Forelimb muscle (tissue), 1 donor: ENCODE measurements around the gene ALDH1A3. TPM values are rescaled to one million over a fixed set of nuclear protein-coding genes. Genes with fewer than 3 reads are reported as not detected.

Experiments used
- DNase-seq: peaks from one replicate; pipeline ENCODE4 v3.0.0-alpha.2; 2013; ENCODE audit warnings: low read depth
- polyA plus RNA-seq: library from polyadenylated mRNA; unstranded; fragments of 120-200 nt; gene quantifications from one replicate; pipeline ENCODE4 v1.2.1, GENCODE V29; 2013; ENCODE audit not compliant: insufficient read length

ALDH1A3 gene
- polyA plus RNA-seq, 1 donor: 17.6 TPM

- DNase-seq: no peak
Observed at GRCh38 chr15:100859970-100860828, 19.4 kb upstream of the ALDH1A3 start.

- DNase-seq: no peak
Observed at GRCh38 chr15:100860829-100861510, 18.7 kb upstream of the ALDH1A3 start.

- no peak for DNase-seq
Observed at GRCh38 chr15:100861511-100861991, 18.1 kb upstream of the ALDH1A3 start.

- no peak for DNase-seq
Observed at GRCh38 chr15:100862162-100862561, 17.5 kb upstream of the ALDH1A3 start.

GRCh38 chr15:100863075-100863795 lies 16.4 kb upstream of the ALDH1A3 start:
- no peak for DNase-seq

GRCh38 chr15:100863796-100864267 lies 15.8 kb upstream of the ALDH1A3 start:
- peak; percentile 77 for DNase-seq

GRCh38 chr15:100866386-100867330 lies 13.0 kb upstream of the ALDH1A3 start:
- DNase-seq: no peak

- no peak for DNase-seq
Observed at GRCh38 chr15:100867433-100867832, 12.2 kb upstream of the ALDH1A3 start.

GRCh38 chr15:100869151-100869999 lies 10.3 kb upstream of the ALDH1A3 start:
- no peak for DNase-seq

- peak; percentile 72 for DNase-seq
Observed at GRCh38 chr15:100873029-100873677, 6.5 kb upstream of the ALDH1A3 start.

- no peak for DNase-seq
Observed at GRCh38 chr15:100875495-100875894, 4.1 kb upstream of the ALDH1A3 start.

GRCh38 chr15:100875976-100876375 lies 3.7 kb upstream of the ALDH1A3 start:
- no peak for DNase-seq

GRCh38 chr15:100877551-100877950 lies 2.1 kb upstream of the ALDH1A3 start:
- no peak for DNase-seq

GRCh38 chr15:100878130-100878529 lies 1.5 kb upstream of the ALDH1A3 start:
- DNase-seq: no peak

GRCh38 chr15:100878648-100879047 lies 983 bp upstream of the ALDH1A3 start:
- DNase-seq: no peak

- no peak for DNase-seq
Observed at GRCh38 chr15:100879061-100879463, 569 bp upstream of the ALDH1A3 start.

- no peak for DNase-seq
Observed at GRCh38 chr15:100880139-100880896, 687 bp downstream of the ALDH1A3 start.

- DNase-seq: no peak
Observed at GRCh38 chr15:100880897-100881242, 1.2 kb downstream of the ALDH1A3 start.
